ENCODE measurements around the gene NDUFS1.
"Not testable (repeated sequence)": the region's sequence is repeated elsewhere in the genome, so short reads cannot be mapped to it uniquely, and the experiment has no call there.

NDUFS1 gene

GRCh38 chr2:206098471-206098870 lies 60.8 kb downstream of the NDUFS1 start:
- no peak for DNase-seq (ENCODE audit: low read depth)

- no peak for DNase-seq (ENCODE audit: low read depth)
These were observed 62.4 kb downstream of the NDUFS1 start for GRCh38 chr2:206096876-206097275.

- DNase-seq (ENCODE audit: low read depth) = peak; percentile 33
These were observed 63.5 kb downstream of the NDUFS1 start for GRCh38 chr2:206095536-206096332.

DNA sequence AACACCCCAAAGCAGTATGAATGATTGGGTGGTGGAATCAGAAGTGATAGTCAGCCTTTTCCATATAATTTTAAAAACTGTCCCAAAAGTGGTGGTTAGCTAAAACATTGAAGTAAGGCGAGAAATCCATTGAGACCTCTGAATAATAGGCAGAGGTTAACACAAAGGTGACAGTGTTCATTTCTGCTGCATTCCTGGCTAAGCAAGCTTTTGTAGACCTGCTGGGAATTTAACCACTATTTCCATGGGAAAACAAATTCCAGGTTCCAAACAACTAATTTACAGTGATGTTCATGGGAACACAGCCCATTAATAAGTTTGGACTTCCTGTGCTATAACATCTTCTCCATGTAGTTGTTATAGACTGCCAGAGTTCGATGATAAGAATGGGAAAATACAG lies 66.9 kb downstream of the NDUFS1 start:
- DNase-seq (ENCODE audit: low read depth) = no peak

DNA sequence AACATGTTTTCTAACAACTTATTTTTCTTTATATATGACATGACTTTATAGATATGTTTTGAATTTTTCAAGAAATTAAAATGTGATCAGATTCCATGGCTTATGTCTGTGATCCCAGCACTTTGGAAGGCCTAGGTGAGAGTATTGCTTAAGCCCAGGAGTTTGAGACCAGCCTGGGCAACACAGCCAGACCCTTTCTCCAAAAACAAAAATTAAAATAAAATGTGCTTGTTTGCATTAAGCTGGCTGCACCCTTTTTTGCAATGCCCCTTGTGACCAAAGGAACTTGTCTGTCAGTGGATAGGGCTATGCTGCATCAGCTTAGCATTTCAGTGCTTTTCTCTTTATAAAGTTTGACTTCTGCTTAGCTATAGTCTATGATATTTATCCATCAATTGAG lies 71.0 kb downstream of the NDUFS1 start:
- no peak for DNase-seq (ENCODE audit: low read depth)

DNA sequence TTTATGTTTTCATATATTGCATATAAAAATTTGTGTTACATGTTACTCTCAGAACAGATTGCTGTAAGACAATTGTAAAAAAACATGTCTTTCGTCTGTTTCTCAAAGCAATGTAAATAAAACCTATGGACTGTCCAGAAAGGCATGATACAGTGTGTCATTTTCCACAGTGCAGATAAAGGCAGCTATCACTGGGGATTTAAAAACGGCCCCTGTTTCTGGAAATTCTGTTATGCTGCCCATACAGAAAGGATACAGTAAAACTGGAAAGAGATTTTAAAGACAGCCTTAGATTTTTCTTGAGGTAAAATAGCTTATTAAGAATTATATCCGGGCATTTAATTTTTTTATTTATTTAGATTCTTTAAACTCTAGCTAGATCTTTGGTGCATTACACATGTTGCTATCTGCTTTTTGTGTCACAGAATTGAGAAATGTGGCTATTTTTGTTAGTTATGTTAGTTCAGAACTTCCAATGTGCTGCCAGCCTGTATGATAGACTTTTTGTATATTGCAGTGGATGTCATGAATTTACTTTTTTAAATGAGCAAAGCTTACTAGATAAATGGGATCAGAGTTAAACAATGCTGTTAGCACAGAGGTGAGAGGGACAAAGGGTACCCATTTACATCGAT lies 72.4 kb downstream of the NDUFS1 start:
- no peak for DNase-seq (ENCODE audit: low read depth)

DNA sequence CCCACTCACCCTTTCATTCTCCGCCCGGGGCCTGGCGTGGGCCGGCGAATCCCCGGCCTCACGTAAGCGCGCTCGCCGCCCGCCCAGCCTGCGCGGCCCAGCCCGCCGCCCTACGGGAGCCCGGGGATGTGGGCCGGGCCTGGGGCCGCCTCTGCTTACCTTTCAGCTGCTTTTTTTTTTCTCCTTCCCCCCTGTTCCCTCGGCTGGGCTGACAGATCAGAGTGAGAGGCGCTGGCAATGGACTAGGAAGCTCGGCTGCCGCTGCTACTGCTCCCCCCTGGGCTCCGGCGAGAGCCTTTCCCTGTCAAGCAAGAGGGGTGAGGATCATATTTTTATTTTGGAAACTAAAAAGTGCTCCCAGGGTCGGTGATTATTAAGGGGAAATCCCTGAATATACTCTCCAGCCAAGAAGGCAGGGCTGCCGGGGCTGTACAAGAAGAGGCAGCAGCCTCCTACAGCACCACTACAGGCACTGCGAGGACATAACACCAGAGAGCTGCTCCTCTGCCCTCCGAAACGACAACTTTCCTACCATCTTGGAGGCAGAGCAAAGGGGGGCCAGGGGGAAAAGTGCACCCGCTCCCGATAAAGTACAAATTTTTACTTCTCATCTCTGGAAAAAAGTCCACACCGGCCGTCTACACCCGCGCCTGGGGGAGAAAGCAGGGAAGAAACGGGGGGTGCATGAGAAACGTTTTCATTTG lies 73.3 kb downstream of the NDUFS1 start, which contains the start of gene INO80D:
Gene INO80D (minus strand): TSS at position 433 of the 704 bp plus-strand sequence. CDS start 23,158 bp downstream, outside the sequence.
- DNase-seq (ENCODE audit: low read depth) = peak; percentile 88

DNA sequence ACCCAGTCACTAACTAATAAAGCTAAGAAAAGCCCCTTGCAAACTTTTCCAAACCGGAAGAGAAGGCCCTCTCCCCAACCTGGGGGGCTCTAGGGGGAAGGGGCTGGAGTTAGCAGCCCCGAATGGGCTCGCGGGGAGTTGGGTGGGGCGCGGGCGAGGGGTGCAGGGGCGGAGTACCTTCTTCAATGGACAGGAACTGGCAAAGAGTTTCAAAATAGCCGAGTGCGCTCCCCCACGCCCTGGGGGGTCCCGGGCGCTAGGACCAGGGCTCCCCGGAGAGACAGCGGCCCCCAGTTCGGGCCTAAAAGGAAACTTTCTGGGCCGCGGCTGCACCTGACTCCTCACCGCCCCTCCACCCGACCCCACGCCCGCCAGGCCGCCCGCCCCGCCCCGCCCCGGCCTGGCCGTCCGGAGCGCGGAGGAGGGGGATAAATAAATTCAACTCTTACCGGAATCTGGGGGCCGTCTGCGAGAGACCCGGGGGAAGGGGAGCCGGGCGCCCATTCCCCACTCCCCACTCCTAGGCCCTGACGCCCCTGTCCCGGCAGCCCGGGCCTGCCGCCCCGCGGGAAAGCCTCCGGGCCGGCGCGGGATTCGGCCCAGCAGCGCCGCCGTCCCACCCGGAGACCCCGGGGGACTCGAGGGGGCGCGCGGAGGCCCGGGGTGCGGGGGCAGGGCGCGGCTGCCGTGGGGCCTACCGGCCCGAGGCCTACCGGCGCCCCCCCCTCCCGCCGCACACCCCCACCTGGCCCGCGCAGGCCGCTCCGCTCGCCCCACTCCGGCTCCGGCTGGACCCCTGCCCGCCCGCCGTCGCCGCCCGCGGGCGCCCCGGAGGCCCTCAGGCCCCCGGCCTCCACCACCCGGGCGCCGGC lies 74.1 kb downstream of the NDUFS1 start:
- no peak for DNase-seq (ENCODE audit: low read depth)

DNA sequence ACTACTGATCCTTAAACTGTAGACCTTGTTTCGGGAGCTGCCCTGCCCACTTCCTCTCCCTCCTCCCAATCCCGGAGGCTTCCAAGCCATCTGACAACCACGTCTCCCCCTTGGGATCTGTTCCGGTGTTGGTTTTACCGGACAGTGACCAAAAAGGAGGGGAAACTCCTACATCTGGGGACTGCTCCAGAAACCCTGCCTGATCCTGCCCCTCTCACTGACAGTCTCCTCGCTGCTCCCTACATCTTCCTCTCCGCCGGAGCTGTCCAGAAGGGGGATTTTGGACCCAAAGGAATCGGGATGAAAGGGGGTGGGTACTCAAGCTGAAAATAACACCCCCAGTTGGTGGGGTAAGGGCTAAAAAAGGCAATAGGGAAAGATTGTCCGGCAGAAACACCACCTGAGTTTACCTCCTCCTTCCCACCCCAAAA lies 74.8 kb downstream of the NDUFS1 start:
- DNase-seq (ENCODE audit: low read depth) = peak; percentile 56

DNA sequence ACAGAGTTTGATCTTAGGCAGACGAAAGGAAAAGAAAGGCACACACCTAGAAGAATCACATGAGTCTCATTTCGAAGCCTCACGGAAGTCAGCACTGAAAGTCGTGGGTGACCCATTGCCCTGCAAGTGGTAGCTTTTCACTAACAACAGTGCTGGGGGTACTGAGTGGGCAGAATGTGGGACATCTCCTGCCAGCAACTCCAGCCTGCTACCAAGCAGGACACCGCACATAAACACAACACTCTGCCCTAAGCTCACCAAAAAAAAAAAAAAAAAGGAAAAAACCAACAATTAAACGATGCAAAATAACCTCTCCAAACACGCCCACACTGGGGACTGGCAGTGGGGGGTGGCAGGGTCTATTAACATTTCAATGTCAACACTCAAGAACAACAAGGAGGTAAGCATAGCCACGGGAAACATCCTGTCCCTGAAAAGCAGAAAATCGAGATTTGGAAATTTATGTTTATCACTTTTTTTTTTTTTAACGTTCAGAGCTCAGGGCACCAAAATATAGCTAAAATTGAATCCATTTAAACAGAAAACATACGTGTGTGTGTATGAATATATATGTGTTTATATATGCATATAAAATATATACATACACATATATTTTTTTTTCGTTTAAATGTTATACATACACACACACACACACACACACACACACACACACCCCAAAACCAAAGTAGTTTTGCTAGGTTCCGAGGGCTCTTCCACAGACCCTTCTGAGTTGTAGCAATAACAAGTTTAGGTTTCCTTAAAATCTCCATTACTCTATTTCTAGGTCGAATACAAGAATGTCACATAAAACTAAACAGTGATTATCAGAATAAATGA lies 75.4 kb downstream of the NDUFS1 start:
- DNase-seq (ENCODE audit: low read depth) = no peak

DNA sequence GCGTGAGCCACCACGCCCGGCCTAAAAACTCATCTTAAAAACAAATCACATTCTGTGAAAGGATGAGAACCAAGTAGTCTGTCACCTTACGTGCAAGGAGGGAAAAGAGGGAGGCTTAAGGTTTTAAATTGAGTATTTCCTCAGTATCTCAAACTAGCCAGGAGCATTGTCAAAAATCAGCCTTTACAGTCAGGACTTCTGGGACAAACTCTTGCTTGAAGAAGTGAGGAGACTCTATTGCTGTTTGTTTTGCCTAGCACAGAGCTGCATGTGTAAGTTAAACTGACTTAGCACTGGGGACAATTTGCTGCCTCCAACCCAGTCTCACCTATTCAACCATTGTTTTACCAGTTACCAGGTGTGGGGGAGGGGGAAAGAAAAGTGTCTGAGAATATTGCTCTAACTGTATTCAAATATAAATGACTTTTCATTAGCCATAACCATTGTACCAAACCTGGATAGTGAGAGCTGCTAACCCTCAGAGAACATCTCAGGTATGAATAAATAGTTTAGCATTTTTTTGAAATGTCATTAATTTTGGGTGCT lies 76.9 kb downstream of the NDUFS1 start:
- no peak for DNase-seq (ENCODE audit: low read depth)

- DNase-seq (ENCODE audit: low read depth) = no peak
These were observed 78.3 kb downstream of the NDUFS1 start for GRCh38 chr2:206080927-206081326.

DNA sequence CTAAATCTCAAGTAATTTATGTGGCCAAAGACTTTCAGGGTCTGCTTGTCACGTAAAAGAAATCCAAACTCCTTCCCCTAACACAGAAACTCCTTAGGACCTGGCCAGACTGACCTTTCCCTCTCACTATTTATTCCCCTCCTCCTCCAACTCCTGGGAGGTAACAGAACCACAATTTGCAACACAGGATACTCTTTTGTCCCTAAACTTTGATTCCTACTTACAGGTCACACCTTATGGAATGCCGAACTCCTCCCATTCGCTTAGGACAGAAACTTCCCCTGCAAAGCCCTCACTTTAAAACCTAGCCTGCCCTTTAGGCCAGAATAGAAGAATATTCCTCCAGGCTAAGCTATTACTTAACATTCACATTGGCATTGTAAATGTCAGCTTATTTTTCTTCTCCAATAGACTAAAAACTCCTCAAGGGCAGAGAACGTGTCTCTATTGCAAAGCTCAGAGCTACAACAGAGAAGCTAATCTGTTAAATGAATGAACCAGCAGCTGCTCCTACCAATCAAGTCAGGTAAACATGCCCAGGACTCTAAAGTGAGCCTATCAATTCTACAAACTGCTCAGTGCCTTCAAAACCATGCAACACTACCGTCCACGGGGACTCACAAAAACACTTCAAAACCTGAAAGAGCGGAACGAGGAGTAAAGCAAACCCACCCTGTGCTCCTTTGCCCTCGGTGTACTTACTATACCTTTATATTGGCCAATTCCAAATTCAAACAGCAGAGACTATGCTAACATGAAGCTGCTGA lies 79.4 kb downstream of the NDUFS1 start:
- no peak for DNase-seq (ENCODE audit: low read depth)

DNA sequence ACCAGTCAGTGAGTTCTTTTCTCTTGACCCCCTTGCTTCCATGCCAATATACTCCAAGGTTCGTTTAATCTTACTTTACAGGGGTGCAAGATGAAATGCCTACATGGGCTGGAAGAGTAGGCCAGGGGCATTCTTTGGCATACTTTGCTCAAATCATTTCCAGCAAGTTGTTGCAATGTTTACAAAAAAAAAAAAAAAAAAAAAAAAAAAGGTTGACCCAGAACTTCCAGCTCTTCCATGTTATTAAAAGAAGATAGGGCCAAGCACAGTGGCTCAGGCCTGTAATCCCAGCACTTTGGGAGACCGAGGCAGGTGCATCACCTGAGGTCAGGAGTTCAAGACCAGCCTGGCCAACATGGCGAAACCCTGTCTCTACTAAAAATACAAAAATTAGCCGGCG lies 81.4 kb downstream of the NDUFS1 start:
- not testable (repeated sequence) for DNase-seq (ENCODE audit: low read depth)

DNA sequence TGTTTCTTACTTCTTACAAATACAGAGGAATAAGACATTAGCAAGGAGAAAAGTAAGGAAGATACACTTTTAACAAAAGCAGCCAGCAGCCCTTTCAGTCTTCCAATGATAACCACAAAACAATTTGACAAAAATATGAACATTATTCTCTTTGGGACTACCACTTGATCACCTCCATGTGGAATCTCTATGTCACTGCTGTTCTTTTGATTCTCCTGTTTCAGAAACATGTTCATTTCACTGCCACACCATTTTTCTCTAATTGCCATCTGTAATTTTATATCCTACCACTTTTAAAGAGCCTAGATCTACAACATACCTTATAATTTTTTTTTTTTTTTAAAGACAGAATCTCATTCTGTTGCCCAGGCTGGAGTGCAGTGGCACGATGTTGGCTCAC lies 84.1 kb downstream of the NDUFS1 start:
- no peak for DNase-seq (ENCODE audit: low read depth)

- DNase-seq (ENCODE audit: low read depth) = no peak
These were observed 87.4 kb downstream of the NDUFS1 start for GRCh38 chr2:206071807-206072206.

GRCh38 chr2:206069417-206069816 lies 89.8 kb downstream of the NDUFS1 start:
- DNase-seq (ENCODE audit: low read depth) = no peak

- no peak for DNase-seq (ENCODE audit: low read depth)
These were observed 91.0 kb downstream of the NDUFS1 start for GRCh38 chr2:206068207-206068606.

All from iris pigment epithelial cell (primary cell).